Ascending aorta (tissue), 2 donors: ENCODE results near the gene NOS1AP. TPM values are rescaled to one million over a fixed set of nuclear protein-coding genes. Genes with fewer than 3 reads are reported as not detected.

Experiments
- DNase-seq, 2 donors: peaks; one replicate each; pipeline ENCODE4 v3.0.0-alpha.2; 2019; ENCODE audit warnings: low spot score in 2 of 2
- H3K27ac ChIP-seq, 2 donors: fragments of 200-600 bp; sonication (generic); one replicate each; pipeline ENCODE4 v1.5.1; 2016 to 2017; ENCODE audit warnings: mild to moderate bottlenecking in 1 of 2
- H3K27me3 ChIP-seq: fragments of 200-600 bp; sonication (generic); one replicate; pipeline ENCODE4 v1.5.1; 2017
- H3K36me3 ChIP-seq, 2 donors: fragments of 200-600 bp; sonication (generic); one replicate each; pipeline ENCODE4 v1.5.1; 2016
- H3K4me1 ChIP-seq, 2 donors: fragments of 200-600 bp; sonication (generic); one replicate each; pipeline ENCODE4 v1.5.1; 2016 to 2017; ENCODE audit warnings: mild to moderate bottlenecking in 1 of 2
- H3K4me3 ChIP-seq, 2 donors: fragments of 200-600 bp; sonication (generic); one replicate each; pipeline ENCODE4 v1.5.1; 2016 to 2017; ENCODE audit warnings: mild to moderate bottlenecking in 1 of 2
- H3K9me3 ChIP-seq, 2 donors: fragments of 200-600 bp; sonication (generic); one replicate each; pipeline ENCODE4 v1.5.1; 2016
- intact Hi-C: fragments of 100-400 bp; cut with DNase I; formaldehyde crosslinking; loops from one replicate; pipeline ENCODE4 v1.15.1; 2023
- total RNA-seq: library from RNA; depleted of rRNA; stranded (reverse); fragments of >200 nt; gene quantifications from one replicate; pipeline ENCODE4 v1.1.0, GENCODE V29; 2016
- TF ChIP-seq, protein P1 (sequence below), 3 experiments: fragments of 200-600 bp in 2 of 3; fragments of 450-650 bp in 1 of 3; sonication (generic) in 2 of 3; IDR thresholded peaks; one replicate each; pipeline ENCODE4 v1.5.1; 2016 to 2019; ENCODE audit warnings: antibody characterized with exemption in 3 of 3, mild to moderate bottlenecking in 1 of 3, moderate library complexity in 1 of 3

NOS1AP gene
- total RNA-seq, 1 donor from 2014 or later = 5.0 TPM

DNA sequence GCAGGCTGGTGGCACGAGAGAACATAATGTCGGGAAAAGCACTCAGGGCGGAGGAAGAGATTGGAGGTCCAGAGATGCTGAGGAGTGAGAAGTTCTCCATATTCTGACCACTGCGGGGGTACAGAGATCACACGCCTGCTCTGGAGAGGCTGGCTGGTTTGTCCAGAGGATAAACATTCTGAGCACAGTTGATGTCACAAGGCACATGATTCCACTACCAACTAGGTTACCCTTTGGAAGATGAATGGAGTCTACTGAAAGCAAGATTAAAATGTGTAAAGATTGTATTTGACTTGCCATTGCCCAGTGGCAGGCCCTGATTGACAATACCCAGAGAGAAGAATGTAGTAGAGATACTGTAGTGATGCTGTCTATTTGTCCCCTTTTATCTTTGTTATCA is 307.2 kb downstream of the NOS1AP start, which contains the start of gene SPATA46:
Gene SPATA46, minus strand, starts transcription at position 164 of the 400 bp plus-strand sequence. Its CDS starts 64 bp downstream, at position 100.
- intact Hi-C loops = no loop called here
- Histone ChIP-seq H3K4me1 (no peaks in the 10 kb centered on the region), H3K36me3 (no peaks in the 10 kb centered on the region), H3K27ac (no peak within 1 kb of the TSS), H3K27me3 (no peaks in the 10 kb centered on the region), H3K4me3 (no peak within 1 kb of the TSS), H3K9me3 (no peaks in the 10 kb centered on the region)
- TF ChIP-seq, protein P1, sequence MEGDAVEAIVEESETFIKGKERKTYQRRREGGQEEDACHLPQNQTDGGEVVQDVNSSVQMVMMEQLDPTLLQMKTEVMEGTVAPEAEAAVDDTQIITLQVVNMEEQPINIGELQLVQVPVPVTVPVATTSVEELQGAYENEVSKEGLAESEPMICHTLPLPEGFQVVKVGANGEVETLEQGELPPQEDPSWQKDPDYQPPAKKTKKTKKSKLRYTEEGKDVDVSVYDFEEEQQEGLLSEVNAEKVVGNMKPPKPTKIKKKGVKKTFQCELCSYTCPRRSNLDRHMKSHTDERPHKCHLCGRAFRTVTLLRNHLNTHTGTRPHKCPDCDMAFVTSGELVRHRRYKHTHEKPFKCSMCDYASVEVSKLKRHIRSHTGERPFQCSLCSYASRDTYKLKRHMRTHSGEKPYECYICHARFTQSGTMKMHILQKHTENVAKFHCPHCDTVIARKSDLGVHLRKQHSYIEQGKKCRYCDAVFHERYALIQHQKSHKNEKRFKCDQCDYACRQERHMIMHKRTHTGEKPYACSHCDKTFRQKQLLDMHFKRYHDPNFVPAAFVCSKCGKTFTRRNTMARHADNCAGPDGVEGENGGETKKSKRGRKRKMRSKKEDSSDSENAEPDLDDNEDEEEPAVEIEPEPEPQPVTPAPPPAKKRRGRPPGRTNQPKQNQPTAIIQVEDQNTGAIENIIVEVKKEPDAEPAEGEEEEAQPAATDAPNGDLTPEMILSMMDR (IDR thresholded peaks at IDR 0.05) = no peak
- DNase-seq = no peak

DNA sequence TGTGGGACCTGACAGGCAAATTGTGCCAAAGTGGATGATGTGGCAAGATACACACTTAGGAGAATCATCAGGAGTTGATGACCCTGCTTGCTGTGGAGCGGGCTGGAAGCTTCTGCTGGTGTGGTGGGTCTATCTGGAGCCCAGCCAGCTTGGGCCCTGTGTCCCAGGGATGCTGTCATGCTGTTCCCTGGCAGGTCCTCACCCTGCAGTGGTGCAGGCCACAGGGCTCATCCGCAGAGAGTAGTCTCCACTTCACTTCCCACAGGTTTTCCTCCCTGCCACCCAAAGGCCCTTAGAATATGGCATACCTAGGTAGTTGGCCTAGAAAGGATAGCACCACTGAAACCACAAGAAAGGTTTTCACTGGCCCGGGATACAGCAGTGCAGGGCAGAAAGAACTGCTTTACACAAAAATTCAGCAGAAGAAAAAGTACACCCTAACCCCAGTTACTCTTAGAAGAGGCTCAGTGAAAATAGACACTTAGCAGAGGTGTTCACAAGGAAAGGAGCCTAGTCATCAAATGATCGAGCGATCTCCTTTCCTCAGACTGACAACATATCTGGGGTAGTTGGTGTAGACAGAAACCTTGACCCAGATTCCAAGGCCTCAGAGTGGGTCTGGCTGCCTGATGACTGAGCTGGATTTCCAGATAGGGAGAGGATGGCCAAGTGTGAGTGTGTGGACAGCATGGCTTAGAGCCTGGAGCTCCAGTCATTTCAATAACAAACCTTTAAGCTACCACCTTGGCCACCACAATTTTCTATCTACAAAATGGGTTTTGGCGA is 310.8 kb downstream of the NOS1AP start:
- H3K4me3 ChIP-seq = no peak overlapping the region
- H3K27ac ChIP-seq = no peak overlapping the region
- intact Hi-C loops = no loop called here
- H3K27me3 ChIP-seq = no peaks in the 10 kb centered on the region
- TF ChIP-seq, protein P1 (IDR thresholded peaks at IDR 0.05) = no peak
- H3K9me3 ChIP-seq = no peaks in the 10 kb centered on the region
- no peaks in the 10 kb centered on the region for H3K4me1 ChIP-seq
- DNase-seq = no peak
- peaks cover 0 to 9% of the 10 kb centered on the region in 2 donors for H3K36me3 ChIP-seq

DNA sequence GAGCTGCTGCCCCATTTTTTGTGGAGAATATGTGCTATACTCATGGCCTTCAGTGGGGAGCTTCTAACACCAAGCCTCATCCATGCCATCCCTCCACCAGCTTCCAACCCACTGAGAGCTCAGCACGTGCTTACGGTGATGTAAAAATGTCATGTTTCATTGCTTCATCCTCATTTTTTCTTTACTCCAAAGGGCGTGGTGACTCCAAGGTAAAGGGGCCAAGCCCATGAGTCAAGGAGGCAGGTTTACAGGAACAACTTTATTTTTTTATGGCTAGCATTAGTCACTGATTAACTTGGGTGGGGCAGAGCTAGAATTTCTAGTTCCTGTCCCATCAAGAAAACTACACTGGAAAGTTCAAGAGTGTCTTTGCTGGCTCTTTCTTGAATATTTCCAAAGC is 311.9 kb downstream of the NOS1AP start, which contains the start of gene C1orf226:
Gene C1orf226, plus strand, starts transcription at position 346 of the 400 bp plus-strand sequence. CDS start 174 bp downstream, outside the sequence.
- TF ChIP-seq, protein P1 (IDR thresholded peaks at IDR 0.05) = no peak
- intact Hi-C loops = no loop called here
- Histone ChIP-seq H3K27ac (no peak within 1 kb of the TSS), H3K4me1 (no peaks in the 10 kb centered on the region), H3K4me3 (no peak within 1 kb of the TSS), H3K27me3 (no peaks in the 10 kb centered on the region), H3K36me3 (peaks cover 0 to 9% of the 10 kb centered on the region in 2 donors), H3K9me3 (no peaks in the 10 kb centered on the region)
- DNase-seq = no peak

DNA sequence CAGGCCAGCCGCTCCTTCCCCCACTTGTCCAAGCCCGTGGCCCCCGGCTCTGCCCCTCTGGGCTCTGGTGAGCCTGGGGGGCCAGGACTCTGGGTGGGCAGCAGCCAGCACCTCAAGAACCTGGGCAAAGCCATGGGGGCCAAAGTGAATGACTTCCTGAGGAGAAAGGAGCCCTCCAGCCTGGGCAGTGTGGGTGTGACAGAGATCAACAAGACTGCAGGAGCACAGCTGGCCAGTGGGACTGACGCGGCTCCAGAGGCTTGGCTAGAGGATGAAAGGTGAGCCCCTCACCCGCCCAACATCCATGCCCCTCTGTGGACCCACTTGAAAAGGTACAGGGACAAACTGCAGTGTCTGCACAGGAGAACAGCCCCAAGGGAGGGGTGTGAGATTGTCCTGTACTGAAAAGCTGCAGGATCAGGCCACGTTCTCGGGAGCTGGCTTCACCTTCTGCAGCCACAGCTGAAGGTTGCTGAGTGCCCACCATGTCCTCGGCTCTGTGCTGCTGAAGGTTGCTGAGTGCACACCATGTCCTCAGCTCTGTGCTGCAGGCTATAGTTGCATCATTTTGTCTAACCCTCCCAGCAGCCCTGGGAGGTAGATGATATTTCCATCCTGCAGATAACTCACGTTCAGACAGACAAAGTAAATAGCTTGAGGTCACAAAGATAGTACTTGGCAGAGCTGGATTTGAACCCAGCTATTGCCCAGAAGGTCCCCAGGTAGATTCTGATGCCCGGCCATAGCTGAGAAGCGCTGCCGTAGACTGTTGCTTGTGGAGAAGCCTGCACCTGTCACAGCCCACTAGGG is 312.7 kb downstream of the NOS1AP start:
- no peaks in the 10 kb centered on the region for H3K4me1 ChIP-seq
- intact Hi-C loops = no loop called here
- peaks cover 0 to 9% of the 10 kb centered on the region in 2 donors for H3K36me3 ChIP-seq
- TF ChIP-seq, protein P1 (IDR thresholded peaks at IDR 0.05) = no peak
- H3K9me3 ChIP-seq = no peaks in the 10 kb centered on the region
- no peak overlapping the region for H3K4me3 ChIP-seq
- no peak for DNase-seq
- H3K27ac ChIP-seq = no peak overlapping the region
- H3K27me3 ChIP-seq = no peaks in the 10 kb centered on the region

DNA sequence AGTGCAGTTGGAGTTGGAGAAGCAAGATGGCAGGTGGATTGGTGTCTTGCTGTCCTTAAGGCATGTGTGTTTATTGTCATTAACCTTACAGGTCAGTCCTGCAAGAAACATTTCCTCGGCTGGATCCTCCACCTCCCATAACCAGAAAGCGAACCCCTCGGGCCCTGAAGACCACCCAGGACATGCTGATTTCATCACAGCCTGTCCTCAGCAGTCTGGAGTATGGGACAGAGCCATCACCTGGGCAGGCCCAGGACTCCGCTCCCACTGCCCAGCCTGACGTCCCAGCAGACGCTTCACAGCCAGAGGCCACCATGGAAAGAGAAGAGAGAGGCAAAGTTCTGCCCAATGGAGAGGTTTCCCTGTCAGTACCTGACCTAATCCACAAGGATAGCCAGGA is 313.6 kb downstream of the NOS1AP start:
- intact Hi-C loops = no loop called here
- Histone ChIP-seq H3K27ac (no peak overlapping the region), H3K4me3 (no peak overlapping the region), H3K4me1 (no peaks in the 10 kb centered on the region), H3K27me3 (no peaks in the 10 kb centered on the region), H3K9me3 (no peaks in the 10 kb centered on the region), H3K36me3 (peaks cover 0 to 9% of the 10 kb centered on the region in 2 donors)
- no peak for DNase-seq
- TF ChIP-seq, protein P1 (IDR thresholded peaks at IDR 0.05) = no peak
